OCI-LY7 (cell line): ENCODE data around the gene STH.

ENCODE experiments used
- EZH2phosphoT487 ChIP-seq: fragments of 200-600 bp; sonication (generic); IDR thresholded peaks from 2 replicates; pipeline ENCODE4 v1.6.1; 2018; ENCODE audit warnings: low read depth, borderline replicate concordance, mild to moderate bottlenecking, mixed run types, antibody characterized with exemption, low read length, moderate library complexity, mixed read lengths
- TF ChIP-seq, protein P1 (sequence below): fragments of 200-600 bp; sonication (generic); conservative IDR thresholded peaks from 2 replicates; pipeline ENCODE4 v1.5.1; 2014; ENCODE audit warnings: mild to moderate bottlenecking, antibody characterized with exemption, low read length, moderate library complexity, mixed read lengths

- TF ChIP-seq, protein P1, sequence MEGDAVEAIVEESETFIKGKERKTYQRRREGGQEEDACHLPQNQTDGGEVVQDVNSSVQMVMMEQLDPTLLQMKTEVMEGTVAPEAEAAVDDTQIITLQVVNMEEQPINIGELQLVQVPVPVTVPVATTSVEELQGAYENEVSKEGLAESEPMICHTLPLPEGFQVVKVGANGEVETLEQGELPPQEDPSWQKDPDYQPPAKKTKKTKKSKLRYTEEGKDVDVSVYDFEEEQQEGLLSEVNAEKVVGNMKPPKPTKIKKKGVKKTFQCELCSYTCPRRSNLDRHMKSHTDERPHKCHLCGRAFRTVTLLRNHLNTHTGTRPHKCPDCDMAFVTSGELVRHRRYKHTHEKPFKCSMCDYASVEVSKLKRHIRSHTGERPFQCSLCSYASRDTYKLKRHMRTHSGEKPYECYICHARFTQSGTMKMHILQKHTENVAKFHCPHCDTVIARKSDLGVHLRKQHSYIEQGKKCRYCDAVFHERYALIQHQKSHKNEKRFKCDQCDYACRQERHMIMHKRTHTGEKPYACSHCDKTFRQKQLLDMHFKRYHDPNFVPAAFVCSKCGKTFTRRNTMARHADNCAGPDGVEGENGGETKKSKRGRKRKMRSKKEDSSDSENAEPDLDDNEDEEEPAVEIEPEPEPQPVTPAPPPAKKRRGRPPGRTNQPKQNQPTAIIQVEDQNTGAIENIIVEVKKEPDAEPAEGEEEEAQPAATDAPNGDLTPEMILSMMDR, result no peak
- TF ChIP-seq EZH2phosphoT487, result no peak
Observed at GRCh38 chr17:45979137-45979536, 19.9 kb upstream of the STH start.
